Measurements from ENCODE around the gene TADA2A. TPM values are rescaled to one million over a fixed set of nuclear protein-coding genes. Genes with fewer than 3 reads are reported as not detected.

The TADA2A gene
- polyA plus RNA-seq, 2 of the 4 experiments (the other 2 are of a cell fraction): 9.9 to 27.1 TPM

DNA sequence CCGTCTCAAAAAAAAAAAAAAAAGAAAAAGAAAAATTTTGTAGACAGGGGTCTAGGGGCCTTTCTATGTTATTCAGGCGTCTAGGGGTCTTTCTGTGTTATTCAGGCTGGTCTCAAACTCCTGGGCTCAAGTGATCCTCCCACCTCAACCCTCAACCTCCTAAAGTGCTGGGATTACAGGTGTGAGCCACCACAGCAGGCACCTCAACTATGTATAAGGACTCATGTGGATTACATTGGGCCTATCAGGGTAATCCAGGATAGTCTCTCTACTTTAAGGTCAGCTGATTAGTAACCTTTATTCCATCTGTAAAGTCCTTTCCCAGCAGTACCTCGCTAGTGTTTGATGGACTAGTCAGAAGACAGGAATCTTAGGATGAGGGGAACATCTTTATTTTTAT, 22.4 kb downstream of the TADA2A start:
- ChIA-PET CTCF (interaction anchor here (0.7 to 2.0 kb wide), 5 partner anchors 16 to 63 kb away, joined by 3 to 5 read pairs (median 3); no protein-coding TSS in a partner anchor), POLR2A (no interaction called here)
- Histone ChIP-seq H3K9me3 (no peaks in the 10 kb centered on the region), H3K4me3 (no peak overlapping the region), H3K4me2 (no peak overlapping the region), H3K27ac (no peak overlapping the region), H3K4me1 (peaks cover 14% of the 10 kb centered on the region; the same call in 2 of the 3 replicates)
- TF ChIP-seq SMC3 (IDR thresholded peaks at IDR 0.05) (no peak), MYC (IDR thresholded peaks at IDR 0.05; ENCODE audit: borderline replicate concordance, low read length) (no peak), HDAC2 (IDR thresholded peaks at IDR 0.05) (no peak), TP53 (CRISPR knock-in tag; IDR thresholded peaks at IDR 0.05) (no peak), NPAS2 (CRISPR knock-in tag; IDR thresholded peaks at IDR 0.05; ENCODE audit: borderline replicate concordance) (no peak), NFE2L2 (conservative IDR thresholded peaks at IDR 0.05; ENCODE audit: low read length) (no peak), CBX8 (IDR thresholded peaks at IDR 0.05) (no peak), ZSCAN20 (CRISPR knock-in tag; IDR thresholded peaks at IDR 0.05) (no peak), RCOR1 (IDR thresholded peaks at IDR 0.05; ENCODE audit: low read depth, low read length) (no peak), RFX5 (IDR thresholded peaks at IDR 0.05) (no peak), HOXB5 (CRISPR knock-in tag; IDR thresholded peaks at IDR 0.05) (no peak), TFCP2L1 (CRISPR knock-in tag; IDR thresholded peaks at IDR 0.05) (no peak), KDM1A (IDR thresholded peaks at IDR 0.05; ENCODE audit: low read depth) (no peak), CHD2 (IDR thresholded peaks at IDR 0.05; ENCODE audit: low read length, partially characterized antibody) (no peak)
- TF ChIP-seq, protein P1, sequence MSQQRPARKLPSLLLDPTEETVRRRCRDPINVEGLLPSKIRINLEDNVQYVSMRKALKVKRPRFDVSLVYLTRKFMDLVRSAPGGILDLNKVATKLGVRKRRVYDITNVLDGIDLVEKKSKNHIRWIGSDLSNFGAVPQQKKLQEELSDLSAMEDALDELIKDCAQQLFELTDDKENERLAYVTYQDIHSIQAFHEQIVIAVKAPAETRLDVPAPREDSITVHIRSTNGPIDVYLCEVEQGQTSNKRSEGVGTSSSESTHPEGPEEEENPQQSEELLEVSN (IDR thresholded peaks at IDR 0.05; ENCODE audit: borderline replicate concordance, low read depth): no peak
- TF ChIP-seq, protein P2, sequence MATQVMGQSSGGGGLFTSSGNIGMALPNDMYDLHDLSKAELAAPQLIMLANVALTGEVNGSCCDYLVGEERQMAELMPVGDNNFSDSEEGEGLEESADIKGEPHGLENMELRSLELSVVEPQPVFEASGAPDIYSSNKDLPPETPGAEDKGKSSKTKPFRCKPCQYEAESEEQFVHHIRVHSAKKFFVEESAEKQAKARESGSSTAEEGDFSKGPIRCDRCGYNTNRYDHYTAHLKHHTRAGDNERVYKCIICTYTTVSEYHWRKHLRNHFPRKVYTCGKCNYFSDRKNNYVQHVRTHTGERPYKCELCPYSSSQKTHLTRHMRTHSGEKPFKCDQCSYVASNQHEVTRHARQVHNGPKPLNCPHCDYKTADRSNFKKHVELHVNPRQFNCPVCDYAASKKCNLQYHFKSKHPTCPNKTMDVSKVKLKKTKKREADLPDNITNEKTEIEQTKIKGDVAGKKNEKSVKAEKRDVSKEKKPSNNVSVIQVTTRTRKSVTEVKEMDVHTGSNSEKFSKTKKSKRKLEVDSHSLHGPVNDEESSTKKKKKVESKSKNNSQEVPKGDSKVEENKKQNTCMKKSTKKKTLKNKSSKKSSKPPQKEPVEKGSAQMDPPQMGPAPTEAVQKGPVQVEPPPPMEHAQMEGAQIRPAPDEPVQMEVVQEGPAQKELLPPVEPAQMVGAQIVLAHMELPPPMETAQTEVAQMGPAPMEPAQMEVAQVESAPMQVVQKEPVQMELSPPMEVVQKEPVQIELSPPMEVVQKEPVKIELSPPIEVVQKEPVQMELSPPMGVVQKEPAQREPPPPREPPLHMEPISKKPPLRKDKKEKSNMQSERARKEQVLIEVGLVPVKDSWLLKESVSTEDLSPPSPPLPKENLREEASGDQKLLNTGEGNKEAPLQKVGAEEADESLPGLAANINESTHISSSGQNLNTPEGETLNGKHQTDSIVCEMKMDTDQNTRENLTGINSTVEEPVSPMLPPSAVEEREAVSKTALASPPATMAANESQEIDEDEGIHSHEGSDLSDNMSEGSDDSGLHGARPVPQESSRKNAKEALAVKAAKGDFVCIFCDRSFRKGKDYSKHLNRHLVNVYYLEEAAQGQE (IDR thresholded peaks at IDR 0.05): no peak
- TF ChIP-seq, protein P3, sequence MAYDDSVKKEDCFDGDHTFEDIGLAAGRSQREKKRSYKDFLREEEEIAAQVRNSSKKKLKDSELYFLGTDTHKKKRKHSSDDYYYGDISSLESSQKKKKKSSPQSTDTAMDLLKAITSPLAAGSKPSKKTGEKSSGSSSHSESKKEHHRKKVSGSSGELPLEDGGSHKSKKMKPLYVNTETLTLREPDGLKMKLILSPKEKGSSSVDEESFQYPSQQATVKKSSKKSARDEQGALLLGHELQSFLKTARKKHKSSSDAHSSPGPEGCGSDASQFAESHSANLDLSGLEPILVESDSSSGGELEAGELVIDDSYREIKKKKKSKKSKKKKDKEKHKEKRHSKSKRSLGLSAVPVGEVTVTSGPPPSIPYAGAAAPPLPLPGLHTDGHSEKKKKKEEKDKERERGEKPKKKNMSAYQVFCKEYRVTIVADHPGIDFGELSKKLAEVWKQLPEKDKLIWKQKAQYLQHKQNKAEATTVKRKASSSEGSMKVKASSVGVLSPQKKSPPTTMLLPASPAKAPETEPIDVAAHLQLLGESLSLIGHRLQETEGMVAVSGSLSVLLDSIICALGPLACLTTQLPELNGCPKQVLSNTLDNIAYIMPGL (CRISPR knock-in tag; IDR thresholded peaks at IDR 0.05; ENCODE audit: borderline replicate concordance): no peak
- 90% methylated on average over 3 of the region's 3 CpGs for WGBS (ENCODE audit: missing lambda C conversion rate)
- DNase-seq (ENCODE audit: low read depth in 1 of 2, low spot score in 1 of 2) (no peak), FAIRE-seq (no peak), ATAC-seq (no peak)

GRCh38 chr17:37429453-37429852, 22.8 kb downstream of the TADA2A start:
- Histone ChIP-seq H3K4me1 (peaks cover 14% of the 10 kb centered on the region; the same call in 2 of the 3 replicates), H3K4me3 (no peak overlapping the region), H3K27ac (no peak overlapping the region; a peak in 1 of 6 replicates), H3K9me3 (no peaks in the 10 kb centered on the region), H3K4me2 (no peak overlapping the region)
- DNase-seq (ENCODE audit: low read depth in 1 of 2, low spot score in 1 of 2): no peak
- TF ChIP-seq ESRRA (IDR thresholded peaks at IDR 0.05; ENCODE audit: borderline replicate concordance, low read length) (no peak), GATA3 (IDR thresholded peaks at IDR 0.05; ENCODE audit: borderline replicate concordance) (no peak), PHF8 (IDR thresholded peaks at IDR 0.05; ENCODE audit: borderline replicate concordance, low read depth) (no peak), SMC3 (IDR thresholded peaks at IDR 0.05) (no peak), ZNF302 (CRISPR knock-in tag; IDR thresholded peaks at IDR 0.05) (no peak), ZSCAN20 (CRISPR knock-in tag; IDR thresholded peaks at IDR 0.05) (no peak), TFCP2L1 (CRISPR knock-in tag; IDR thresholded peaks at IDR 0.05) (no peak), RFX5 (IDR thresholded peaks at IDR 0.05) (no peak)
- TF ChIP-seq, protein P4, sequence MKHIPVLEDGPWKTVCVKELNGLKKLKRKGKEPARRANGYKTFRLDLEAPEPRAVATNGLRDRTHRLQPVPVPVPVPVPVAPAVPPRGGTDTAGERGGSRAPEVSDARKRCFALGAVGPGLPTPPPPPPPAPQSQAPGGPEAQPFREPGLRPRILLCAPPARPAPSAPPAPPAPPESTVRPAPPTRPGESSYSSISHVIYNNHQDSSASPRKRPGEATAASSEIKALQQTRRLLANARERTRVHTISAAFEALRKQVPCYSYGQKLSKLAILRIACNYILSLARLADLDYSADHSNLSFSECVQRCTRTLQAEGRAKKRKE (CRISPR knock-in tag; IDR thresholded peaks at IDR 0.05; ENCODE audit: low read depth): no peak
- TF ChIP-seq, protein P5, sequence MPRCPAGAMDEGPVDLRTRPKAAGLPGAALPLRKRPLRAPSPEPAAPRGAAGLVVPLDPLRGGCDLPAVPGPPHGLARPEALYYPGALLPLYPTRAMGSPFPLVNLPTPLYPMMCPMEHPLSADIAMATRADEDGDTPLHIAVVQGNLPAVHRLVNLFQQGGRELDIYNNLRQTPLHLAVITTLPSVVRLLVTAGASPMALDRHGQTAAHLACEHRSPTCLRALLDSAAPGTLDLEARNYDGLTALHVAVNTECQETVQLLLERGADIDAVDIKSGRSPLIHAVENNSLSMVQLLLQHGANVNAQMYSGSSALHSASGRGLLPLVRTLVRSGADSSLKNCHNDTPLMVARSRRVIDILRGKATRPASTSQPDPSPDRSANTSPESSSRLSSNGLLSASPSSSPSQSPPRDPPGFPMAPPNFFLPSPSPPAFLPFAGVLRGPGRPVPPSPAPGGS (IDR thresholded peaks at IDR 0.05): no peak
- TF ChIP-seq, protein P6, sequence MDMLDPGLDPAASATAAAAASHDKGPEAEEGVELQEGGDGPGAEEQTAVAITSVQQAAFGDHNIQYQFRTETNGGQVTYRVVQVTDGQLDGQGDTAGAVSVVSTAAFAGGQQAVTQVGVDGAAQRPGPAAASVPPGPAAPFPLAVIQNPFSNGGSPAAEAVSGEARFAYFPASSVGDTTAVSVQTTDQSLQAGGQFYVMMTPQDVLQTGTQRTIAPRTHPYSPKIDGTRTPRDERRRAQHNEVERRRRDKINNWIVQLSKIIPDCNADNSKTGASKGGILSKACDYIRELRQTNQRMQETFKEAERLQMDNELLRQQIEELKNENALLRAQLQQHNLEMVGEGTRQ (IDR thresholded peaks at IDR 0.05): no peak
- no peak for FAIRE-seq
- ChIA-PET CTCF (interaction anchor here (0.9 to 2.0 kb wide), 4 partner anchors 9 to 56 kb away, joined by 3 to 6 read pairs (median 4); no protein-coding TSS in a partner anchor), POLR2A (interaction anchor here (1.5 kb wide), 1 partner anchor 22 kb away, joined by 9 read pairs; the partner anchor contains the start of genes ACACA and TADA2A)
- 94% methylated on average over 1 of the region's 1 CpG for WGBS (ENCODE audit: missing lambda C conversion rate)
- no peak for ATAC-seq
